Thyroid gland (tissue), 4 donors: ENCODE measurements around the gene ANG.

Experiments
- POLR2A ChIP-seq, 2 donors: fragments of 450-650 bp; IDR thresholded peaks; one replicate each; pipeline ENCODE4 v1.6.1; 2017; ENCODE audit warnings: antibody characterized with exemption in 2 of 2, mild to moderate bottlenecking in 2 of 2, moderate library complexity in 1 of 2
- TF ChIP-seq, protein P1 (sequence below), 6 experiments: fragments of 200-600 bp in 3 of 6; fragments of 450-650 bp in 3 of 6; sonication (generic) in 3 of 6; IDR thresholded peaks; one replicate each; pipeline ENCODE4 v1.5.1; 2016 to 2019; ENCODE audit warnings: antibody characterized with exemption in 6 of 6, mild to moderate bottlenecking in 2 of 6, inconsistent platforms in 1 of 6, moderate library complexity in 1 of 6

DNA sequence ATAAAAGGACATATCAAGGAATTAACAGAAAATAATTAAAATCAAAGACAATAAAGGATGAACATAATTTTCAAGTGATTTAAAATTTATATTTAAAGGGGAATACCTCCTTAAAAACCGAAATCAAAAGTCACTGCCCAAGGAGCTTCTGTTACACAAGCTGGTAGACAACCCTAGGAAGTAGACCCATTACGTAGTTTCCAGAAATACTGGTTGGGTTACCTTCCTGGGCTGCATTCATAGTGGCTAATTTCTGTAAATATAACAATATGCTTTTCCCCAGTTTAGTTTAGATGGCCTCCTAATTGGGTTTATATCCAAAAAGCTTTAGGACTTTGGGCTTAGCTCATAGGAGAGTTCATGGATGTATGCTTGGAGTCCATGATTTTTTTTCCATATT is 55.0 kb downstream of the ANG start:
- TF ChIP-seq POLR2A (IDR thresholded peaks at IDR 0.05): no peak
- TF ChIP-seq, protein P1, sequence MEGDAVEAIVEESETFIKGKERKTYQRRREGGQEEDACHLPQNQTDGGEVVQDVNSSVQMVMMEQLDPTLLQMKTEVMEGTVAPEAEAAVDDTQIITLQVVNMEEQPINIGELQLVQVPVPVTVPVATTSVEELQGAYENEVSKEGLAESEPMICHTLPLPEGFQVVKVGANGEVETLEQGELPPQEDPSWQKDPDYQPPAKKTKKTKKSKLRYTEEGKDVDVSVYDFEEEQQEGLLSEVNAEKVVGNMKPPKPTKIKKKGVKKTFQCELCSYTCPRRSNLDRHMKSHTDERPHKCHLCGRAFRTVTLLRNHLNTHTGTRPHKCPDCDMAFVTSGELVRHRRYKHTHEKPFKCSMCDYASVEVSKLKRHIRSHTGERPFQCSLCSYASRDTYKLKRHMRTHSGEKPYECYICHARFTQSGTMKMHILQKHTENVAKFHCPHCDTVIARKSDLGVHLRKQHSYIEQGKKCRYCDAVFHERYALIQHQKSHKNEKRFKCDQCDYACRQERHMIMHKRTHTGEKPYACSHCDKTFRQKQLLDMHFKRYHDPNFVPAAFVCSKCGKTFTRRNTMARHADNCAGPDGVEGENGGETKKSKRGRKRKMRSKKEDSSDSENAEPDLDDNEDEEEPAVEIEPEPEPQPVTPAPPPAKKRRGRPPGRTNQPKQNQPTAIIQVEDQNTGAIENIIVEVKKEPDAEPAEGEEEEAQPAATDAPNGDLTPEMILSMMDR (IDR thresholded peaks at IDR 0.05): no peak
